Stimulated activated CD4-positive, alpha-beta T cell treated with anti-CD3 and anti-CD28 coated beads, Interleukin-2, amount 100 ng/mL, for 48 hours (primary cell): Measurements from ENCODE around the gene SLCO4A1.
A peak's percentile ranks its signal among the peaks of the same experiment; 100 is the strongest.
"Not testable (repeated sequence)": the region's sequence is repeated elsewhere in the genome, so short reads cannot be mapped to it uniquely, and the experiment has no call there.

Experiments
- DNase-seq, 2 donors: peaks; one replicate each; pipeline ENCODE4 v3.0.0-alpha.2; 2020

Gene SLCO4A1

DNA sequence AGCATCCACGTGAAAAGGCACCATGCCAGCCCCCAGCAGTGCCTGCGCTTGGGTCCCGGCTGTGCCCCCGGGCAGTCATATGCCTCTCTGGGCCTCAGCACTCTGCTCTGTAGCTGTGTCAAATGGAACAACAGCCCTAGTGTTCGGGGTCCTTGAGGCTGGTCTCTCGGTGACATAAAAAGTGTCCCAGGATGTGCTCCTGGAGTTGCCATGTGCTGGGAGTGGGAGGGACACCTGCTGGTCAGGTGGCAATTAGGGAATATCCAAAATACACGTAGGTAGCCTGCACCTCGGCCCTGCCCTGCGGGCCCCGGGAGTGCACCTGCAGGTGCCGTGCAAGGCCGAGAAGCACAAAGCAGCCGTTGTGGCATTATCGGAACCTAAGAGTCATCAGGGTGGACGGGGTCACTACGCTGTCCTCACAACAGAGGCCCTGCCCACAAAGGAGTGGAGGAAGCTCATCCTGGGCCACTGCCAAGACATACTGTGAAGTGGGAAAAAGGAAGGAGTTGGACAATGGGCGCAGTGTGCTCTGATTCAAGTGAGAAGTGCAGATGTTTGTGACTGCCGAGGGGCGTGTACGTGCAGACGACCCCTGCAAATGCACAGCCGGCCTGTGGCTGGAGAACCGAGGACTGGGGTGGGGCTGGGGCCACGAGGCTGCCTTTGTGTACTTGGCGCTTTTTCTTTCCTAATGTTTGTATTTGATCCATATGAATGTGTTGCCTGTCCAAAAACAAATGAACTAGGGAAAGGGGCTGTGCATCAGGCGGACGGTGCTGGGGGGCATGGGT, 24.6 kb downstream of the SLCO4A1 start:
- no peak for DNase-seq

DNA sequence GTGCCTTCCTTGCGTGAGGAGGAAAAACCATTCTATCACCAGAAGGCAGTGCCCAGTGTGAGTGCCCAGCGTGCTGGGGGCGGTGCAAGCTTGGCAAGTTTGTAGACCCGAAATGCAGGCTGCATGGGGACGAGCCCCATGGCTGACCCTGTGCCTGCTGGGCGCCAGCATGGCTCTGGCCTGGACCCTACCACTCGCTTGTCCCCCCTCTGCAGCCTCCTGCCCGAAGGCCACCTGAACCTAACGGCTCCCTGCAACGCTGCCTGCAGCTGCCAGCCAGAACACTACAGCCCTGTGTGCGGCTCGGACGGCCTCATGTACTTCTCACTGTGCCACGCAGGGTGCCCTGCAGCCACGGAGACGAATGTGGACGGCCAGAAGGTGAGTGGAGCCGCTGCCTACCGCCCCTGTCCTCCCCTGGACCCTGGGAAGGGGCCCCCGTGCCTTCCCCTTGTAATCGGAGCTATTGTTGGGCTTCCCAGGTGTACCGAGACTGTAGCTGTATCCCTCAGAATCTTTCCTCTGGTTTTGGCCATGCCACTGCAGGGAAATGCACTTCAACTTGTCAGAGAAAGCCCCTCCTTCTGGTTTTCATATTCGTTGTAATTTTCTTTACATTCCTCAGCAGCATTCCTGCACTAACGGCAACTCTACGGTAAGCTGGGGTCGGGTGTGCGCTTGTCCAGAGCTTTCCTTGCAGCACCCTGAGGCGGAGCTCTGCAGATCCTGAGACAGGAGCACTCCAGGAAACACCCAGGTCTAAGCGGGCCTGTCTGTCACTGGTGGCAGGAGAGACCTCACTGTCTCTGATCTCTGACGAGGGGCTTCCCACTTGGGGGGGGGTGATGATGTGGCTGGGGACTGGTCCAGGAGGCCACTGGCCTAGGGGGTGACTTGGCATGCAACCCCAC, 25.5 kb downstream of the SLCO4A1 start:
- no peak for DNase-seq

DNA sequence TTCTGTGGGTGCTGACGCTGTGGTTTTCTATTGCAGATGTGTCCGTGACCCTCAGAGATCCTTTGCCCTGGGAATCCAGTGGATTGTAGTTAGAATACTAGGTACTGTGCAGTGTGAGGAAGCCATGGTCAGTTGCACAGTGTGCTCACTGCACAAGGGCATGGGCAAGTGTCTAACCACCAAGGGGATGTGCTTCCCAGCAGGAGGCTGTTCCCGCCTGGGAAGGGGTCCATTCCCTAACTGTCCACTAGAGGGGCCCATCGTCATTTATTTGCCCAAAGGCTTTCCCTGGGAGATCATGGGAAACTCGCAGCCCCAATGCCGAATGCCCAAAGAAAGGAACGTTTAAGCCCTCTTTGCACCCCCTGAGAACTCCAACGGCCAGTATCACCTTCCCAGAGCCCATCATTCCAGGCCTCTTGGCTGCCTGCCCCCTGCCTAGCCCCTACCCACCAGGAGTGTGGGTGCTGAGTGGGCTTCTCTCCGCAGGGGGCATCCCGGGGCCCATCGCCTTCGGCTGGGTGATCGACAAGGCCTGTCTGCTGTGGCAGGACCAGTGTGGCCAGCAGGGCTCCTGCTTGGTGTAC, 26.2 kb downstream of the SLCO4A1 start:
- peak in 1 of 2 donors; percentile 28 for DNase-seq

DNA sequence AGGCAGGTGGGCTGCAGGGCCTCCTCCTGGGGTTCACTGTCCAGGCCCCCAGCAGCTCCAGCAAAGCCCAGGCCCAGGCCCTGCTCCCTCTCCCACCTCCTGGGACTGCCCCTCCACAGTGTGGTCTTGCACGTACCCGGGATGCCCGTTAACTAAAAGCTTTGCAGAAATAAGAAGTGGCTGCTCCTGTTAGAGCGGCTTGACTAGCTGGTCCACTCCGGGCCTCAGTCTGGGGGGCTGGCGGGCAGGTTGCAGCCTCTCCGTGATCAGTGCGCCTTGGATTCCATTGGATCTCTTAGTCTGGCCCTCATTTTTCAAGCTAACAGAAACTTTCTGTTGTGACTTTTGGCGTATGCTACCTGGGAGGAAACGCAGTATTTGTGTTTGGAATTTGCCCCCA, 26.9 kb downstream of the SLCO4A1 start:
- DNase-seq = no peak

DNA sequence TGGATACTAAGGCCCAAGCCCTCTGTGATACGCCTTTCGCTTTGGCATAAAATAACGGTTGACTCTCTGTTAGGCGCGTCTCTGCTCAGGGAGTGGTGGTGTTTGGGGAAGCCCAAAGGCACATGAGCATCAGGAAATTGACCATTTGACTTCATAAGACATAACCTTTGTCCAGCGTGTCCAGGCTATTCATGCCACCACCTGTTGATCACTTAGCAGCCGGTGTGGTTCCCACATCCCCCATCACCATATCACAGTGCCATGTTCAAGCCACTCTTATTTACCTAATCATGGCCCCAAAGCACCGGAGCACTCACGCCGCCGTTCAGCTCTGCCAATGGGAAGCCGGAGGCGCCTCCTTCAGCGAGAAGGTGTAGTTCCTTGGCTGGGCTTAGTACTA, 27.9 kb downstream of the SLCO4A1 start:
- DNase-seq = no peak

DNA sequence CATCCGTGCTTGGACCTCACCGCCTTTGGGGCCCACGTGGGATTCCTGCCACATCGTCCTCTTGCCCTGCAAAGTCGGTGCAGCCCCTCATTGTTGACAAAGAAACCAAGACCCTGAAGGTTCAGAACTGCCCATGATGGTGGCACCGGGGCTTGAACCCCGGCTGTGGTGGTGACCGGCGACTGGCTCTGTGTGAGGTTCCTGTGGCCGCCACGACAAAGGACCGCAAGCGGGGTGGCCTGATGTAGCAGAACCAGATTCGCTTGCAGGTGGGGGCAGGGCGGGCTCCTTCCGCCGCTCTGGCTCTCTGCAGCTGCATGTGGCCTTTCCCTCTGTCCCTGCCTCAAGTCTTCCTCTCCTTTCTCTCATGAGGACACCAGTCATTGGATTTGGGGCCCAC, 28.7 kb downstream of the SLCO4A1 start:
- no peak for DNase-seq

DNA sequence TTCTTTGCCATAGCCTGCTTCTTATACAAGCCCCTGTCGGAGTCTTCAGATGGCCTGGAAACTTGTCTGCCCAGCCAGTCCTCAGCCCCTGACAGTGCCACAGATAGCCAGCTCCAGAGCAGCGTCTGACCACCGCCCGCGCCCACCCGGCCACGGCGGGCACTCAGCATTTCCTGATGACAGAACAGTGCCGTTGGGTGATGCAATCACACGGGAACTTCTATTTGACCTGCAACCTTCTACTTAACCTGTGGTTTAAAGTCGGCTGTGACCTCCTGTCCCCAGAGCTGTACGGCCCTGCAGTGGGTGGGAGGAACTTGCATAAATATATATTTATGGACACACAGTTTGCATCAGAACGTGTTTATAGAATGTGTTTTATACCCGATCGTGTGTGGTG, 29.5 kb downstream of the SLCO4A1 start:
- DNase-seq = no peak

DNA sequence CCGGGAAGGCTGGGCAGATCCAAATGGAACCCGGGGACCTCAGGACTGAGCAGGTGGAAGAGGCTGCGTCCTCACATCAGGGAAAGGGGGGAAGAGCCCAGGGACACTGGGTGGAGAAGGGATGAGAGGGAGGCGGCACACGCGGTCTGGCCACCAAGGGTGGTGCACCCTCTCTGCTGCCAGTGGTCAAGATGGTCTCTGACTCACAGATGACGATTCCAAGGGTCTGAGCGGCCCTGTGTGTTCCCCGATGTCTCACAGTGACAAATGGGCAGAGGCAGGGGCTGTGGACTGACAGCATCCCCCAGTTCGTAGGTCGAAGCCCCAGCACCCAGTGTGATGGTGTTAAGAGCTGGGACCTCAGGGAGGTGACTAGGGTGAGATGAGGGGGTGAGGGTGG, 32.1 kb downstream of the SLCO4A1 start:
- DNase-seq = no peak

DNA sequence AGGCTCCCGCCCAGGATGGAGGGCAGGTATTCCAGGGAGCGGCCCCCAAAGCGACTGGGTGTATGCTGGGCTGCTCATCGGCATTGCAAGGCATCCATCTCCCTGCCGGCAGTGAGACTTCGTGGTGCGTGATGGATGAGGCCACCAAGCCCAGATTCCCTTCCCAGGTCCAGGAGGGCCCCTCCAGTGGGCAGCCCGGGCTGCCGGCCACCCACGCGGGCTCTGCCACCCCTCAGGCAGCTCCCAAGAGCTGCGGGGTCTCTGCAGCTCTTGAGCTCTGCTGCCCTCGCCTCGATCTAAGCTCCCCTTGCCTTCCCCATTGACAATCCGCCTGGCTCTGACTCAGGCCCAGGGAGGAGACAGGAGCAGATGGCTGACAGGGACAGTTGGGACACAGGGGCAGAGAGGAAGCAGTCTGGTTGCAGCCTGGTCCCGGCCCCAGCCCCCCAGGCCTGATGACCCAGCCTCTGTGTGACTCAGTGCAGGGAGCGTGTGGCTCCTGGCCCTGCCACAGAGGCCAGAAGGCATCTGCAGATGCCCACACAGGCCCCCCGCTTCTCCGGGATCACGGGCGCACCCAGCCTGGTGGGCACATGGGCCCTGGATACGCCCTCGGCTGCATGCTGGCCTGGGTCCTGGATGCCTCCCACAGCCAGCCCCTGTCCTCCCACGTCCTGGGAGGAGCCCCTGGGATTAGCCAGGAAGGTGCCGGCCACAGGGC, 33.0 kb downstream of the SLCO4A1 start:
- DNase-seq = no peak

DNA sequence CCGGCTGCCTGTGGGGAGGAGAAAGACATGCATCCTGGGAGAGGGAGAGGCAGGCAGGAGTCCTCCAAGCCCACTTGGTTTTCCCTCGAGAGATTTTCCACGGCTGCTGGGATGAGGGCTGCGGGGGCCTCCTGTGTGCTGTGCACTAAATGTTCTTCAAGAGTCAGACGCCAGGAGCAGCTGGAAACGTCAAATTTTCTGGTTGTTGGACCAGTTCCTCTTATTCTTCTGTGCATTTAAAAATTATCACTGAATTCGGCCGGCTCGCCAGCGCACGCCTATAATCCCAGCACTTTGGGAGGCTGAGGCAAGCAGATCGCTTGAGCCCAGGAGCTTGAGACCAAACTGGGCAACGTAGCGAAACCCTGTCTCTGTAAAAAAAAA, 33.6 kb downstream of the SLCO4A1 start:
- DNase-seq = no peak

DNA sequence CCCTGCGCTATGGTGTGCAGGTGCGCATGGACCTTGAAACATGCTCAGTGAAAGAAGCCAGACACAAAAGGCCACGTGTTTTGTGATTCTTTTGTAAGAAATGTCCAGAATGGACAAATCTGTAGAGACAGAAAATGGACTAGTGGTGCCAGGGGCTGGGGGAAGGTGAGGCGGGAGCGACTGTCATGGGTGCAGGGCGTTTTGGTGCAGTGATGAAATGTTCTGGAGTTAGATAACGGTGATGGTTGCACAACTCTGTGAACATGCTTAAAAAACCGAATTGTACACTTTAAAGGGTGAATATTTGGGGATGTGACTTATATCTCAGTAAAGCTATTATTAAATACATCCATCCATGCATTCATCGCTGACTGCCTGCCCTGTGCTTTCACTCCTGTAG, 34.7 kb downstream of the SLCO4A1 start:
- DNase-seq = no peak

DNA sequence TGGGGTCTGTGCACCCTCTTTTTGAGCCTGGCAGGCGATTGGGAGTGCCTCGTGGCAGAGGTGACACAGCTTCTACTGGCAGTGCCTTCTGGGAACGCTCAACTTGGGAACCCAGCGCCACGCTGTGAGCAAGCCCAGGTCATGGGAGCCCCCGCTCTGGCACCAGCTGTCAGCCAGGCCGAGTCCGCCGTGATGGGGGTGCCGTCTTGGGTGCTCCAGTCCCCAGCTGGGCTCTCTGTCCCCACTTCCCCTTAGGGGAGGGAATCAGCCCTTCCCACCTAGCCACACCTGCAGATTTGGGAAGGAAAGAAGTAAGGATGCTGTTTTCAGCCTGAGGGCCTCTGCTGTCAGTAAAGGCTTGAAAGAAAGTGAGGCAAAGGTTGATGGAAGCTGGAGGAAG, 35.4 kb downstream of the SLCO4A1 start:
- DNase-seq = no peak

DNA sequence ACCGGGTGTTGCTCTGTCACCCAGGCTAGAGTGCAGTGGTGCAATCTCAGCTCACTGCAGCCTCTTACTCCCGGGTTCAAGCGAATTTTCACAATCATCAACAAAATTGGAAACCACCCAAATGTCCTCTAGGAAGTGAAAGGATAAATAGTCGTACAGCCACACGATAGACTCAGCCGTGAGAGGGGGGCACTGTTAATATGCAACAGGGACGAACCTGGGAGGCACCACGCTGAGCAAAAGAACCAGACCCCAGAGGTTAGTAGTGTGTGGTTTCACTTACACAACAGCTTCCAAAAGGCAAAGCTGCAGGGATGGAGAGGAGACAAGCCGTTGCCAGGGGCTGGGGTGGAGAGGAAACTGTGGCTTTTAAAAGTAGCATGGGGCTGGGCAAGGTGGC, 36.2 kb downstream of the SLCO4A1 start:
- no peak for DNase-seq

DNA sequence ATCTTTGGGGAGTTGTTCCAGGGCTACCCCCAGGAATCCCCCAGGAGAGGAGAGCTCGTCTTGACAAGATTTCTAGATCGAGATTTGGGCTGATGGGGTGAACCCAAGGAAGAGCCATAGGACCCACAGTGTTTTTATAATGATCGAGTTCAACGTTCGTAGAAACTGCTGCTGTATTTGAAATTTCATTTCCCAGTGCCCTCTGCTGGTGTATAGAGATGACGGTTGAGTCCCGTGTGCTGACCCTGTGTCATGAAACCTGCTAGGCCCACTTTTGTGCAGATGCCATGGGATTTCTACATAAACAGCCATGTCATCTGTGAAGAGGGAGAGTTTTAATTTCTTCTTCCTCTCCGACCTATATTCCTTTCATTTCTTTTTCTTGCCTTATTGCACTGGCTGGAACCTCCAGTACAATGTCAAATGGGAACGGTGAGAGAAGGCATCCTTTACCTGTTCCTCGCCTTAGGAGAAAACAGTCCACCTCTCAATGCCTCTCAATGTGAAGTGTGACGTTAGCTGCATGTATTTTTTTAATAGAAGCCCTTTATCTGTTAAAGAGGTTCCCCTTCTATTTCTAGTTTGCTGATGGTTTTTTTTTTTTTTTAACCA, 37.8 kb downstream of the SLCO4A1 start:
- no peak for DNase-seq

DNA sequence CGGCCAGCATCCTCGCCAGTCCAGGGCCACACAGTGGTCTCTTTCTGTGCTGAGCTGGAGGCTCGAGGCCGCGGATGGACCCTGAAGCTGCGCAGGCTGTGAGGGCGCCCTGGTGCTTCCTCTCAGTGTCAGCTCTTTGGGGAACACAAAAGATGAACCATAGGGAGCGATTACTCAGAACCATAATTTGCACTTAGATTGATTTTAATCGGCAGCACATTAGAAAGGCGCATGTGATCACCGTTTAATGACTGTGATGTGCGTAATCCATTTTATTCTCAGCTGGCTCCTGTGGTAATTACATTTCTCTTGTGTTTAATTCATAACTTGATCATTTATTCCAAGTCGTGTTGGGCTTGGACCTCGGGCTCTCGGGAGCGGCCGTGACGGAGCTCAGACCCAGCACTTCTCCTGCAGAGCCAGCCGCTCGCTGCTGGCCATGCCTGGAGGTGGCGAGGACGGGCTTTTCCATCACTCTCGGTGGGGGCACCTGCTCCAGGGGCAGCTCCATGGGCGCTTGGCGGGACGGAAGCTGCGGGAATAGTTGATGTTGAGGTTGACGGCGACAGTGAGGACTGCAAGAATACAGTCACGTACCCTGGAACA, 40.7 kb downstream of the SLCO4A1 start:
- no peak for DNase-seq

DNA sequence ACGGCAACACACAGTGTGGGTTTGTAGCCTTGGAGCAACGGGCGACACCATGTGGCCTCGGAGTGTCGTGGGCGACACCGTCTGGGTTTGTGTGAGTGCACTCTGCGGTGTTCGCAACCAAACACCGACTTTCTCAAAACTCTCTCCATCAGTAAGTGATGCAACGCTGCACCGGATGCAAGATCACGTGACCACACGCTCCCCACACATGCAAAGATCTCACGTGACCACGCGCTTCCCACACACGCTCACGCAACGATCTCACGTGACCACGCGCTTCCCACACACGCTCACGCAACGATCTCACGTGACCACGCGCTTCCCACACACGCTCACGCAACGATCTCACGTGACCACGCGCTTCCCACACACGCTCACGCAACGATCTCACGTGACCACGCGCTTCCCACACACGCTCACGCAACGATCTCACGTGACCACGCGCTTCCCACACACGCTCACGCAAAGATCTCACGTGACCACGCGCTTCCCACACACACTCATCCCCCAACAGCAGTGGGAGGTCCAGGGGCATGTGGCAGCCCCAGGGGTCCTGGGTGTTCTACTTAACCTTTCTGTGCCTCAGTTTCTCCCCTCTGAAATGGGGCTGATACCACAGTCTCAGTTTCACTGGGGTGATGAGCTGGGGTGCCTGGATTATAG, 41.5 kb downstream of the SLCO4A1 start:
- not testable (repeated sequence) for DNase-seq

DNA sequence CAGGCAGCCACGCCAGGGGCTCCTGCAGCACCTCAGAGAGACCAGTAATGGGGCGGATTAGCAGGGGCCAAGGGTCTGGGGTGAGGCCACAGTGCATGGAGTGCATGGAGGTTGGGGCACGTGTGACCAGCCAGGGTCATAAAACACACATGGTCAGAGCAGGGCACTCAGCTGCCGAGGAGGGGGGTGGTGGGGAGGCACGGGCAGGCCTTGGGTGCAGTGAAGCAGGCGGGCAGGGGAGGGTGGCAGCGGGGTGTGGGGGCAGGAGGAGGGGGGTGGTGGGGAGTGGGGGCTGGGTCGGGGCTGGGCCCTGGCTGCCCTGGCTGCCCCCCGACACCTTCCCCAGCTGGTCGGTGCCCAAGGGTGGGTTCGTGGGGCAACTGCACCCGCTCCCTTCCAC, 42.7 kb downstream of the SLCO4A1 start:
- no peak for DNase-seq

DNA sequence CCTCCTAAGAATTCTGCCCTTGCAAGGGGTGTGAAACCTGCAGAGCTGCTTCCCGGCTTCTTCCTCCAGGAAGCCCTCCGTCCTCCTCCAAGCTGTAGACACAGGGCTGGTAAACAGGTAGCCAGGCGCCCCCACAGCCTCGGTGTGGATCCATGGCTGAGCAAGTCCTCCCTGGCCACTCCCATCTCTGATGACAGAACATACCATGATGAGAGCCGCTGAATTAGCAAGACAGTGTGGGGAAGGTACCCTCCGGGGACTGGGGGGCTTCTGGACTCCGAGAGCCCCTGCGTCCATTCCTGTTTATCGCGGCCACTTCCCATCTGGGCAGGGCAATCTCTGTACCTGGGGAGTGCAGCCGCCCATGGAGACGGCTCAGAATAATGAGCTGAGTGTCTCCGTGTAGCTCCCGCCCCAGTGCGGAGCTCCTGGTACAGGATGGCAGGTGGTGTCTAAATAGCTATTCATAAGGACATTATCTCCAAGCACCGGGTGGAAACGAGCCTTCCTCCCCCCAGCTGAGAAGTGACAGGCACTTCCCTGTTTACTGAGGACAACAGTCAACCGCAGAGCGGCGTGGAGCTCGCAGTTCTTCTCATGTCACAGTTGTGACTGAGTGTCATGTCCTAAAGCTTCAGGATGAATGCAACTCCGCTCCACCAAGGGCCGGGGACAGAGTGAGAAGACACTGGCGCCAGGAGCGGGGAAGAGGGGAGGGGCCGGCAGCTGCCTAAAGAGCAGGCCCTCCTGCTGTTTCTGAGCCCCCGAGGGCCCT, 43.7 kb downstream of the SLCO4A1 start:
- DNase-seq = no peak

DNA sequence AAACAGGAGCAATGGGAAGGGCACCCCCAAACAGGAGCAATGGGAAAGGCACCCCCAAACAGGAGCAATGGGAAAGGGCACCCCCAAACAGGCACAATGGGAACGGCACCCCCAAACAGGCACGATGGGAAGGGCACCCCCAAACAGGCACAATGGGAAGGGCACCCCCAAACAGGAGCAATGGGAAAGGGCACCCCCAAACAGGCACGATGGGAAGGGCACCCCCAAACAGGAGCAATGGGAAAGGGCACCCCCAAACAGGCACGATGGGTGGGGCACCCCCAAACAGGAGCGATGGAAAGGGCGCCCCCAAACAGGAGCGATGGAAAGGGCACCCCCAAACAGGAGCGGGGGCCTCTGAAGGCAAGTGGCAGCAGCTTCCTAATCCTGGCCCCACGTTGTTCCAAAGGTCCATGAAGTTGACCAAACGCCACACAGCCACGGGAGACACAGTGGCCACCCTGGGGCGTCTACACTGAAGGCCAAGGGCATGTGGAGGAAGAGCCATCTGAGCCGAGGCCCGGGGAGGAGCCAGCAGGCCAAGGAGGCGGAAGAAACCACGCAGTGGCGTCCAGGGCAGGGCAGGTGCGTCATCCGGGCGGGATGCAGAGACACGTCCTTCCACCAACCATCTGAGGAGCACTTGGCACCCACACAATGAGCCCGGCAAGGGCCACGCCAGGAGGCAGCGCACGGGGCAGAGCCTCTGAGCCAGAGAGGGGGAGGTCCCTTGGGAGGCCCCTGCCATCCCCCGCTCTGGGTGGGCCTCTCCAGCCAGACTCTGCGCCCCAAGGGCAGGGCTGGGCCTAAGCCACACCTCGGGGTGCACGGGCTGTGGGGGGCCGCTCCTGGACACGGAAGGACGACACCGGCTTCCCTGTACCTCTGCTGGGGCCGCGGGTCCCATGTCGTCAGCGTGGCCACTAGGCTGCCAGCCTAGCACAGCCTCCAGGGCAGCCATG, 44.8 kb downstream of the SLCO4A1 start:
- no peak for DNase-seq

DNA sequence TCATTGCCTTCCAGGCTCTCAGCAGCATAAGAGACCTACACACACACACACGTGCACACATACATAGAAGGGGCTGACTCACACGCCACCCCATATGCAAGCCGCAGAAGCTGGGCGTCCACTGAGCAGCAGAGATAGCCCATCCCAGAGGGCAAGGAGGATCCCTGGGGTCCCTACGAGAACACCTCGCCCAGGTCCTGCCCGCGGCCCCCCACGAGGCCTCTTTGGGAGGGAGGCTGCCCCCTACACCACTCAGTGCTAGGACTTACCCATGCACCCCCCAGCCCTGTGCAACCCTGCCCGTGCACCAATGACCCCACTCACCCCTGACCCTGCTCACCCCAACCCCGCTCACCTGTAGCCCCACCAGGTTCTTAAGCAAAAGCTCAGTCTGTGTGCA, 45.8 kb downstream of the SLCO4A1 start:
- no peak for DNase-seq
